Adrenal gland (tissue), 5 donors: ENCODE results near the gene IL15.

Experiments
- CTCF ChIP-seq, 6 experiments: fragments of 450-650 bp in 4 of 6; fragments of 200-600 bp in 2 of 6; sonication (generic) in 1 of 6; IDR thresholded peaks; 1 replicate in 5 of 6; 2 replicates in 1 of 6; pipeline versions ENCODE4 v1.5.1 to v1.8.0; 2016 to 2021; ENCODE audit warnings: antibody characterized with exemption in 6 of 6, mild to moderate bottlenecking in 2 of 6, moderate library complexity in 1 of 6
- POLR2A ChIP-seq, 2 donors: fragments of 450-650 bp; IDR thresholded peaks; one replicate each; pipeline ENCODE4 v1.6.1; 2017; ENCODE audit warnings: antibody characterized with exemption in 2 of 2, mild to moderate bottlenecking in 2 of 2, moderate library complexity in 1 of 2
- donor health status: DM: no; HTN: no; CAD: no.

- TF ChIP-seq CTCF (IDR thresholded peaks at IDR 0.05) (no peak), POLR2A (IDR thresholded peaks at IDR 0.05) (no peak)
Observed at GRCh38 chr4:141761926-141762325, 125.5 kb downstream of the IL15 start.
